Pons (tissue), 1 donor: ENCODE data around the gene PRR20G.
"Not testable (repeated sequence)": the region's sequence is repeated elsewhere in the genome, so short reads cannot be mapped to it uniquely, and the experiment has no call there.

Source experiments
- DNase-seq: peaks from one replicate; pipeline ENCODE4 v3.0.0-alpha.2; 2016; ENCODE audit warnings: low spot score

The PRR20G gene

DNA sequence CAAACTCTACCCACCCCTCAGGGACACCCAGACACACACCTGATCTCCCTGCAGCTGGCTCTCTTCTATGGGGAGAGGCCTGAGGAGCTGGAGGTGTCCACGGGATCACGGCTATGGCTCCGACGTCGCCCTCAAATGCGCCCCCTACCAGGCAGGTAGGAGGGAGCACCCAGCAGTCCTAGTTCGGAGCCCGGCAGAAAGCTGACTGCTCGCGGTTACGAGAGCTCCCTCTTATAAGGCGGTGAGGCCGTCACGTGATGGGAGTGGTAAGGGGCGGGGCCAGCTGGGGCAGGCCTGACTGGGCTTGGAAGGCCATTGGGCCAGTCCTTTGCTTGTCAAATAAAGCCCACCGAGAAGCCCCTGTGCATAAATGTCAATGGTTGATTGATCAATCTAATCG is at the start of gene PRR20G:
Gene PRR20G, minus strand, starts transcription at position 207 of the 400 bp plus-strand sequence. CDS start 681 bp downstream, outside the sequence.
- no peak for DNase-seq

DNA sequence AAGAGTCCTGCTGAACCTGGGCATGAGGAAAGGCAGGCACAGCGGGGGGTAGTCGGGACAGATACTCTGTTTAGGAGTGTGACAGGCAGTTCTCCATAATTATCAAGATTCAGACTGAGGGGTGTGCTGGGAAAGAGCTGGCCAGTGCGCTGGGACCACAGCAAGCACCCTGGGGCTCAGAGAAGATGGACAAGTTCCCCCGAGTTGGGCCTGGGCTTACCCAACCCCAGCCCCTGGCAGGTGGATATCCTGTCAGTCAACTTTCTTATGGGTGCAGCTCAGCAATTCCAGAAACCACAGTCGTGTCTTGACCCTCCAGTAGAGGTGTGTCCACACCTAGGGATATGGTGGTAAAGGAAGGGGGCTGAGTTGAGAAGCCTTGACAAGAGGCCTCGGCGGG is 49.2 kb upstream of the PRR20G start:
- no peak for DNase-seq

DNA sequence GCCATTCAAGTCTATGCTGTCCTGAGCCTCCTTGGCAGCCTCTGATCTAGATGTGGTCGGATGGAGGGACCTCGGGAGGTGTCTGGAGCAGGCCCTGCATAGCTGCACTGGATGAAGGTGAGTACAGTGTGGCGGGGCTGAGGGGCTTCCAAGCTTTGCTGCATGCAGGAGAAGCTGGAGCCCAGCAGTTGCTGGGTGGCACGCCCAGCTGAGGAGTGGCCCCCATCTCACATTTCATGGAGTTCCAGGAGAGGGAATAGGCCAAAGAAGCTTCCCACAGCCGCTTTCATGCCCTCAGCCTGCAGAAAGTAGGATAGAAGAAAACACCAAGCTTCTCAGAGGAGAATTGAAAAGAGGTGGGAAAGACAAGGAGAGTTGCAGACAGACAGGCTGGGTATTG is 48.3 kb upstream of the PRR20G start:
- DNase-seq, result no peak

DNA sequence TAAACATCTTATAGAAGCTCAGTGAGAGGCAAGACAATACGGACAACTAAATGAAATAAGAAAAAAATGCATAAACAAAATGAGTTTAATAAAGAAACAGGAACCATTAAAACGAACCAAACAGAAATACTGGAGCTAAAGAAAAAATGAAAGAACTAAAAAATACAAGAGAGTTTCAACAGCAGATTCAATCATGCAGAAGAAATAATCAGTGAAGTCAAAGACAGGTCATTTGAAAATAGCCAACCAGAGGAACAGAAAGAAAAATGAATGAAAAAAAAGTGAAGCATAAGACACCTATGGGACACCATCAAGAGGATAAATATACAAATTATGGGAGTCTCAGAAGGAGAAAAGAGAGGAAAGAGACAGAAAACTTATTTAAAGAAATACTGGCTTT is 42.5 kb upstream of the PRR20G start:
- no peak for DNase-seq

DNA sequence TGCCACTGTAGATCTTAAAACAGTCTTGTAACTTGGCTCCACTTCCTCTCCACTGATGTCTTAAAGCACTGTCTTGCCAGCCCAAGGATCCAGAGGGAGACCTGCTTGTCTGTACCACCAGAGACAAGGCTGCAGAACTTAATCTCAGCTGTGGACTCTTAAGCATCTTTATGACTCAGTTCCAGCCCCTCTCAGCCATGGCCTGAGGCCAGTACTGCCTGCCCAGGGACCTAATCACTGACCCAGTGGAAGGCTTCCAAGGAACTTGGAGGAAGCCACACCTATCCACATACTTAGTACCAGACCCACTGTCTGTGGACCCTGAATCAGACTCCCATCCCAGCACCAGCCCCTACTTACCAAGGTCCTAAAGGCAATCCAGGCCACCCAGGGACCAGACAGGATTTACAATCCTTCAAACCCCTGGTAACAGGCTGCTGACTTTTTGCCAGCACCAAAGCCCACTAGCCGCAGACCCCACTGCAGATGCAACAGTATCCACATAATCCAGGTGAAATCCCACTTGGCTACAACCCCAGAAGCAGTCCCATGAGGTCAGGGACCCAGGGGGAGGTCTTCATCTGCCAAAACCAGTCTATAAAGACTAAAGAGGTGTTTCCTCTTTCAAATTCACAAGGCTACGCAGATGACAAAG is 41.9 kb upstream of the PRR20G start:
- DNase-seq, result no peak

DNA sequence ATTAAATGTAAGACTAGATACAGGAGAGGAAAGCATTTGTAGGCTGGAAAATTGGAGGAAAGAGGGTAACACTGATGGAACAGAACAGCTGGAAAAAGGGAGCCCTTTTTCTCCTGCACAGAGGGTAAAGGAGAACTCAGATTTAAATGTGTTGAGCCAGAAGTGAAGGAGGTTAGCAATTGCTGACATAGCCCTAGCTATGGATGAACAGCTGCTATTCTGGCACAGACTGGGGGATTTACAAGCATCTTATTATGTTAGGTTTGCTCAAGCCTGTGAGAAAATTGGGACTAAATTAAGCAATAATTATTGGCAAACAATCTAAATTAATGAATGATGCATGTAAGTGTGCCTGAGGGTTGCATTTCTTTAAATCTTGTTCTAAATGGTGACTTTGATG is 40.6 kb upstream of the PRR20G start:
- DNase-seq, result no peak

DNA sequence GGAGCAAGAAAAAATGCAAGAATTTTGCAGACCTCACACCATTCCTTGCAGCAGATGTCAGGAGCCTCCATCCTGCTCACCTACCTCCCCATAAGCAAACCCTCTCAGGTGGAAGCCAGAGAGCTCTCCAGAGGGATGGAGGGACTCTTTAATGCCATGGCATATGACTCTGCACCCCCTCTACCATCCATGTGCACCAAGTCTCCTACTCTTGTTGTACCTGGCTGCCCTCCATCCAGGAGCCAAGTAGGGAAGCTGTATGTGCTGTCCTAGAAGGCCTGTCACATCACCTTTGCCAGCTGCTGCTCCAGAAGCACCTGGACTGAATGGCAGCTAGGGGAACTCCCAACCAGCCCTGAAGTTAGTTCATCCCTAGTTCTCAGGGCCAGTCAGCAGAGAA is 38.5 kb upstream of the PRR20G start:
- DNase-seq, result no peak

DNA sequence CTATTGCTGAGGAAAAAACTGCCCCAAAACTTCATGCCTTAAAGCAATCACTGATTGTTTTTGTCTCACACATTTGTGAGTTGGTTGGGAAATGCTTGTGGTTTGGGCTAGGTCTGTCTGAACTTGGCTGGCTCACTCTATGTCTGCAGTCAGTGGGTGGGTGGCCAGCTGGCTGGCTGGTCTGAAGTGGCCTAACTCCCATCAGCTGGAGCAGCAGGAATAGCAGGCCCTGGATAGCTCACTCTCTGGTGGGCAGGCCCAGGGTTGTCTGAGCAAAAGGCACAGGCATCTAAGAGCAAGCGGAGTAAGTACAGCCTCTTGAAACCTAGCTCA is 37.7 kb upstream of the PRR20G start:
- no peak for DNase-seq

DNA sequence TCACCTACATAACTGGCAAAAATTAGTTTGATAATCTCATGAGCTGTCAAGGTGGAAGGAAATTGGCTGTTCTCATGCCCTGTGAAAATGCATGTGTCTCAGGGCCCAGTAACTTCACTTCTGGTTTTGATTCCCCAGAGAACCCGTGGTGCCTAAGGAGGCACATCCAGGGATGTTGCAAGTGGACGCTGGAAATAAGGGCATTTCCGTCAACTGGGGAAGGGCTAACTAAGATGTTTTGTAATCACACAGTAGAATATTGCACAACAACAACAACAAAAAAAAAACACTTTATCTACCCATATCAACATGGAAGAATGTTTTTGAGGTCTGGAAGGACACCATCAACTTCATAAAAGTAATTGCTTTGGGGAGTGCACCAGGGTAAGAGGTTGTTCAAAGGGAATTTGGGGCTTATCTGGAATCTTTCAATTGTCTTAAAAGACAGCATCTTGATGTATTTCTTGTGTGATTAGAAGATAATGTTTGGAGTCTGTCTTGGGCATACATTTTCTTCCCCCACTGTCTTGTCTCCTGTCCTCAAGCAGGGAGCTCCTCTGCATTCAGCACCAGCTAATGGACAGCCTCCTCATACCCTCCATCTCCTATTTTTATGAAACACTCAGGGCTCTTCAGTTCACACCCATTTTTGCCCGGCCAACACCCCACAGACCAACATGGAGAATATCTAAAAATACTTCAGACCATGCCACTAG is 37.2 kb upstream of the PRR20G start:
- no peak for DNase-seq

DNA sequence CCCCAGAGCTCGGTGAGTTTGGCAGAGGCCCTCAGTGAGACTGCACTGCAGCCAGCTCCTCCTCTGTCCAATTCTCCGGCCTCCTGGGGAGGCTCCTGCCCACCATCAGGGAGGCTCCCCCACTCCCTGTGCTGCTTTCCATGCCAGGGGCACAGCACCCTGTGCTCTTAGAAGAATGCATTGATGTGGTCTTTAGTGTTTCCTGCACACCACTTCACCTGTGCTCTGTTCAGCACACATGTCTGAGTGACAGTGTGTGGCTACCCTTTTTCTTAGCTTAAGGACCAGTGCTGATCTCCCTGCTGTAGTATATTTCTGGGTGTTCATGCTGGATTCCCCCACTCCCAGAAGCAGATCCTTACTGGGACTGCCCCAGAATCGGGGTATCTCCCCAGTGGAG is 36.2 kb upstream of the PRR20G start:
- DNase-seq, result no peak

DNA sequence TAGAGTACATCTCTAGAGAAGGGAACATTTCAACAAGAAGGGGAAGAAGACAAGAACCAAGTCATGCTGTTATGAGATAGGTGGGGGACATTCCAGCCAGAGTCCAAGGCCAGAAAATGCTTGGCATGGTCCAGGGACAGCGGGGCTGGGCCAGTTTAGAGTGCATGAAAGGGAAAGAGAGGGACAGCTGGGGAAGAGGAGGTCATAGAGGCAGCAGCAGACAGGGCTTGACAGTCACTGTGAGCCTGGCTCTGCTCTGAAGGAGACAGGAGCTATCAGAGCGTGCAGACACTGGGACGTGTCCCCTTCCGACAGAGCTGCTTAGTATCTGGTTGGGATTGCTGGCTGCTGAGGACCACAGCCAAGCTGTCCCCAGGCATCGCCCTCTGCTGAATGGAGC is 35.7 kb upstream of the PRR20G start:
- DNase-seq, result no peak

DNA sequence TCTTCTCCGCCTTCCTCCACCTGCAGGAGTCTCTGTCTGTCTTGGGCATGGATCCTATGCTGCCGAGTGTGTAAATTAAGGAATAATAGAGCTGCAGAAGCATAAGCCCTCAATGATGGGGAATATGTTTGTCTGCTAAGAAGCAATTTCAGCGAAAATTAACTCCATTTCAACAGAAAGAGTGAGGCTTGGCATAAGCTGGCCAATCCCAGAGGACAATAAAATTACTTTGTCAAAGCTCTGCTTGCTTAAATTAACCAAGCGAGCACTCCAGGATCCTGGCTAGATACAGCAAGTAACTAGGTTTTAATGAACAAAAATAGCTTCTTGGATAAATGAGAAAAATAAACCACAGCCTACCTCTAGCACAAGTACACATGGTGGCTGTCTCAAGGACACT is 33.5 kb upstream of the PRR20G start:
- DNase-seq, result no peak

DNA sequence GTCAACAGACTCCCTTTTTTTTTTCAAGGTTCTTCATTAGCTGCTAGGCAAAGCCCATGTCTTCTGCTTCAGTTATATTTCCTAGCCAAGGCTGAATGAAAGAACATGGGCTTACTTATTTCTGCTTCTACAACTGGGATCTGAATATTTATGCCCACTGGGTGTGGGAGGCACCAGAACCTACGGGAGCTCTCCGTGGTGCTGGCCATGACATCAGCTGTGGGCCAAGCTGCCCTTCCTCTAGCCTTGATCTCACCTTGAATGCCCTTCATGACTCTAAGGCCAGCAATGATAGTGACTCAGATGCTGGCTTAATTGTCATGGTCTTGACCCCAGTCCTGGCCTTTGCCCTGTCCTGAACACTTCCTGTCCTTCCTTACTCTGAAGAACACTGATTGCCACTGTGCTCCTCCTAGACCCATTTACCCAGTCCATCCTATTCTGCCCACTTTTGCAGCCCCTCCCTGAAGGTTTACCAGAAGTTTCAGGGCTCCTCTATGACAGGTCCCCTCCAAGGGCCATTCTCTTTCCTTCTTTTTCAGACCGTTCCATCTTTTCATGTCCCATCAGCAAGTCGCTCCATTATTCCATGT is 32.8 kb upstream of the PRR20G start:
- DNase-seq, result no peak

DNA sequence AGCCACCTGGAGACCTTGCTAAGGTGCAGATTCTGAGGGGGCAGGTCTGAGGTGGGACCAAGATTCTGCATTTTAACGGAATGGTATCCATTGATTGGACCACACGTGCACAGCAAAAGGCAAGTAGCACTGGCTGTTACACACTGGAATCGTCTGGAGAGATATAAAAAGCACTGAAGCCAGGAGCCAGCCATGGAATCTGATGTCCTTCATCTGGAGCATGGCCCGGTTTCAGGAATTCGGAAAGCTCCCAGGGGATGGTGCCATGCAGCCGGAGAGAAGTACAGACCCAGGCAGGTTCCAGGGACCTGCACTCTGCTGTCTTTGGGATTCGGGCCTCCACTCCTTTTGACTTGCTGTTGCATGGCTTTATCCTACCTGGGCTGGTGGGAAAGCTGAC is 28.8 kb upstream of the PRR20G start:
- no peak for DNase-seq

DNA sequence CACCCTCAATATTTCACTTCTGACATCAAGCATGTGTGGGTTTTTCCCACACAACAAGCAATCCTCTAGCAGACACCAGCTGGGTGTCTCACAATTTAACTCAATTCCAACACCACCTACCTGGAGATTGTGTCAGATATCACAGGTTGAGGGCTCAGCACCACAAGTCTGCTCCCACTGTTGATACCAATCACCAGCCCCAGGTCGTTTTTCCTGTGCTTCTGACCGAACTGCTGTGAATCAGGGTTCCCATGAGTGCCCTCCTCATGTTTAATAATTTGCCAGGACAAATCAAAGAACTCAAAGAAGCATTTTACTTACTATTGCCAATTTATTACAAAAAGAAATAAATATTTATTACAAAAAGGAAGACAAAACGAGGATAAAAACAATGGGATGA is 25.0 kb upstream of the PRR20G start:
- no peak for DNase-seq

DNA sequence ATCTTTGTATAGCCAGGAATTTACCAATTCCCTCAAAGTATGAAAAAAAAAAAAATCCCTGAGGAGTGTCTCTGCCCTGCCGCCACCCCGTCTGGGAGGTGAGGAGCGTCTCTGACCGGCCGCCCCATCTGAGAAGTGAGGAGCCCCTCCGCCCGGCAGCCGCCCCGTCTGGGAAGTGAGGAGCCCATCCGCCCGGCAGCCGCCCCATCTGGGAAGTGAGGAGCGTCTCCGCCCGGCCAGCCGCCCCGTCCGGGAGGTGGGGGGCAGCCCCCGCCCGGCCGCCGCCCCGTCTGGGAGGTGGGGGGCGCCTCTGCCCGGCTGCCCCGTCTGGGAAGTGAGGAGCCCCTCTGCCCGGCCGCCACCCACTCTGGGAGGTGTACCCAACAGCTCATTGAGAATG is 21.0 kb upstream of the PRR20G start:
- DNase-seq, result not testable (repeated sequence)

DNA sequence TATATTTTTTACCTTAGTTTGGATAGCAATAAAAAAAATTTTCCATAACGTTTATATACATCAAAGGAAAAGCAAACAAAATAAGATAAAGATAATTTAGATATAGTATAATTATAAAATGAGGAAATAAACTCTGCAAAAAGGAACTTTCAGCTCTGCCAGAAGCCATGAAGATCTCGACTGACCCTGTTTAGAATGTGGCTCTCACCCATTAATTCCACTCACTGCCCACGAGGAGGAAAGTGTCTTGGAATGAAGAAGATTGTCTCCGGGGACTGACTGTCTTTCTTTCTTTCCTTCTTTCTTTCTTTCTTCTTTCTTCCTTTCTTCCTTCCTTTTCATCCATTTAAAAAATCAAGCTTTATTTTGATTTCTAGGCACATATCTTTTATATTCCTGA is 20.1 kb upstream of the PRR20G start:
- DNase-seq, result peak; percentile 62

DNA sequence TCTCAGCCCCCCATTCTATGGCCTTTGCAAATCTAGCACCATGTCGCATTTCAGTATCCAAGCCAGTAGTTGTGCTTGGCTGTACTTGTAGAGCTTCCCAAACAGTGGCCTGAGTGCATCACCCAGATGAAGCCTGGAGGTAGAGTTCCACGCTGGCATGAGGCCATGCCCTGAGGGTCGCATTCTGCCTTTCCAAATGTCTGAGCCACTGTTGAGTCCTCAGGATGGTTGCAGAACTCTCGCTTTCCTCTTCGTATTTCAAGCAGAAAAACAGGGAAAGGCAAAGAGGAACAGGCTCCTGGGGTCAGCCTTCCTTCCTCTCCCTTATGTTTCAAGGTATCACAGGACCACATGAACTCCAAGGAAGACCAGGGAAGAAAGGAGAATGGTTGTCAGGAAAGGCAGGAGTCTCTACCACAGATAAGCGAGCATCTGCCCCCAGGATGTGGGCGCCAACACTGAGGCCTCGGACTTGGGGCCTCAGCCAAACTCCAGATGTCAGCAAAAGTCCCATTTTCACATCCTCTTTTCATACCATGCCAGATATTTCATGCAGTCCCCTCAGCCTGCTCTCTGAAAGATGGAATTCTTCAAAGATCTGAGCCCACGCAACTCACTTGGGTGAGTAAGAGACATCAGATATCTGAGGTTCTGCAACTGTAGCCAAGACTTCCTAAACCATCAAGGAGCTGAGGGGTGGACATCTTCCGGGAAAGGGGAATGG is 19.4 kb upstream of the PRR20G start:
- DNase-seq, result peak; percentile 72

DNA sequence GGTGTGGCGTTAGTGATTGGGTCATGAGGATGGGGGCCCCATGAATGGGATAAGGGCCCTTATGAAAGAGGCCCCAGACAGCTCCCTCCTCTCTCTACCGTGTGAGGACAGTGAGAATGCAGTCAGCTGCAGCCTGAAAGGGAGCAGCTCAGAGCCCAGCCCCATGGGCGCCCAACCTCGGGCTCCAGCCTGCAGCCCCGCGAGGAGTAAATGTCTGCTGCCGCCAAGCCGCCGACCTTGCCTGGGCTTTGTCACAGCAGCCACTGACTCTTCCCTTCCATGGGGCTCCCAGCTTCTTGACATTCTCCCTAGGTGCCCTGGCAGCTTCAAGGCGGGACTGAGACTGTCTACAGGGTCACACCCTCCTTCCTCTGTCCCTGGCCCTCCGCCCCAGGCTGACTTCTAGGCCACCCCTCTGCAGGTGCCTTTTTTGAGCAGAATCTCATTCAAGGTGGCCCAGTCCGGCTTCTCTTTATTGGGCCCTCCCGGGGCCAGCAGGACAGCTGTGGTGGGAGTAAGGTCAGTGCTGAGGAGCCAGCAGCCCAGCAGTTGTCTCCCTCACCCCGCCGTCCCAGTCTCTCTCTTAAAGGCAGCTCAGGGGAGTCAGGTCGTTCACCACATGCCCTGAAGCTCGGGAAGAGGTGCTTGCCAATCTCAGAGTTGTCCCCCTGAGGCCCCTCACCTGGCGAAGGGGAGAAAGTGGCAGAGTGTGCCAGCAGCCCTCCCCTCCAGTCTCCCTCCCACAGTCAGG is 18.7 kb upstream of the PRR20G start:
- DNase-seq, result no peak

DNA sequence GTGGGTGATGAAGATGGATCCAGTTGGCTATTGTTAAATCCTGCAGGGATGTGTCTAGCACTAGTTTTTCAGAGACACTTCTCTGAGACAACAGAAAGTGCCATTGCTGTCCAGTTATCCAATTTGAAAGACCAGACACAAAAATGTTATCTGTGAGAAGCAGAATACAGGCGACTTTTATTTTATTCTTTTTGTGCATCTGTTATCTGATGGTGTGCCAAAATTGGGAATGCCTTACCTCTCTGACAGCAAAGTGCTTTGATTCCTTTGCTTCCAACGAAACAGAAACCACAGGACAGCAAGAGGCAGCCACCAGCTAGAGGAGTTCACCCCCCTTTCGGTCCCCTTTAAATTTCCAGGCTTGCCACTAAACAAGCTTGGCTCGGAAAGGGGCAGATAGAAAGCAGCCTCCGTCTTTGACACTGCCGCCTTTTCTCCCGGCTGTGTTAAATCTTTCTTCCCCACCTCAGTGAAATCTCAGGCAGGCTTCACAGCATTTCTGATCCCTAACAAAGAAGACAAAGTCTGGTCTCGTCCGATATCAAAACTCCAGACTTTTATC is 17.7 kb upstream of the PRR20G start:
- no peak for DNase-seq

DNA sequence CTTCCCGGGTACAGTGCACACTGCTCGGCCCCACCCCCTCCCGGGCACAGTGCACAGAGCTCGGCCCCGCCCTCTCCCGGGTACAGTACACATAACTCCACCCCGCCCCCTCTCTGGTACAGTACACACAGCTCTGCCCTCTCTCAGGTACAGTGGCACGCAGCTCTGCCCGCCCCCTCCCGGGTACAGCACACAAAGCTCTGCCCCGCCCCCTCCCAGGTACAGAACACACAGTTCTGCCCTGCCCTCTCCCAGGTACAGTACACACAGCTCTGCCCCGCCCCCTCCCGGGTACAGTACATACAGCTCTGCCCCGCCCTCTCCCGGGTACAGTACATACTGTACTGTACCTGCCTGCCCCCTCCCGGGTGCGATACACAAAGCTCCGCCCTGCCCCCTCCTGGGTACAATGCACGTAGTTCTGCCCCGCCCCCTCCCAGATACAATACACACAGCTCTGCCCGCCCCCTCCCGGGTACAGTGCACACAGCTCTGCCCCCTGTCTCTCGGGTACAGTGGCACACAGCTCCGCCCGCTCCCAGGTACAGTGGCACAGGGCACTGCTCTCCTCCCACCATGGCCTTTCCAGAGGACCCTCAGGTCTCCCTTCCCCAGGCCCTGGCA is 16.4 kb upstream of the PRR20G start:
- no peak for DNase-seq

DNA sequence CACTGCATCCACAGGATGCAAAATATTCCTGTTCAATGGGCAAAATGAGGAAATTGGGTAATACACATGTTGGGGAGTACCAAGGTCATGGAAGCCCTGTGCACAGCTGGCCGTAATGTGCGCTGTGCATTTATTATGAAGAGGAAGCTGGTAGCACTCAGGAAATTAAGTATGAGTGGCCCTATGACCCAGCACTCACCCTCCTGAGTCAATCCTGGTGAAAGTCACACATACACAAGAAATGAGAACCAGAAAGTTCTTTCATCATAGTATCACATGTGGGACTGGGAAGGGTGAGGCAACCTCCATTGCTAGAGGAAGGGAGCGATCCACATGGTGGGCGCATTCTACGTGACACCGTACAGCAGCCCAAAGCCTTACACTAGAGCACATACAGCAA is 11.4 kb upstream of the PRR20G start:
- peak; percentile 38 for DNase-seq
